Esophagus mucosa (tissue), 1 donor: ENCODE data around the gene CLEC16A. TPM values are rescaled to one million over a fixed set of nuclear protein-coding genes. Genes with fewer than 3 reads are reported as not detected.
"Not testable (repeated sequence)": the region's sequence is repeated elsewhere in the genome, so short reads cannot be mapped to it uniquely, and the experiment has no call there.

Experiments used
- ATAC-seq: fragments of 200-7000 bp; cut with Tn5 transposase; one replicate; pipeline ENCODE4 v1.9.1; 2020
- total RNA-seq: library from RNA; stranded (reverse); gene quantifications from one replicate; pipeline ENCODE4 v1.2.4, GENCODE V29; 2023
- donor health status: DM: yes; HTN: yes; CAD: no.

CLEC16A gene
- total RNA-seq, 1 donor from 2014 or later: 17.7 TPM

GRCh38 chr16:10923650-10924214 lies 20.6 kb upstream of the CLEC16A start:
- no peak for ATAC-seq

DNA sequence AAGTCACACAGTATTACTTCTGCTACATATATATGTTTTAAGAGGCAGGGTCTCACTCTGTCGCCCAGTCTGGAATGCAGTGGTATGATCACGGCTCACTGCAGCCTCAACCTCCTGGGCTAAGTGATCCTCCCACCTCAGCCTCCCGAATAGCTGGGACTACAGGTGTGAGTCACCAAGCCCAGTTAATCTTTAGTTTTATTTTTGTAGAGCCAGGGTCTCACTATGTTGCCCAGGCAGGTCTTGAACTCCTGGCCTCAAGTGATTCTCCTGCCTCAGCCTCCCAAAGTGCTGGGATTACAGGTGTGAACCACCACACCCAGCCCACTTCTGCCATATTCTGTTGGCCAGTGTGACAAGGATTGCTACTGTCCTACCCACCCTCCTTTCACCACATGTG lies 19.1 kb upstream of the CLEC16A start:
- ATAC-seq: not testable (repeated sequence)

- ATAC-seq: no peak
These were observed 18.3 kb upstream of the CLEC16A start for GRCh38 chr16:10926094-10926493.

DNA sequence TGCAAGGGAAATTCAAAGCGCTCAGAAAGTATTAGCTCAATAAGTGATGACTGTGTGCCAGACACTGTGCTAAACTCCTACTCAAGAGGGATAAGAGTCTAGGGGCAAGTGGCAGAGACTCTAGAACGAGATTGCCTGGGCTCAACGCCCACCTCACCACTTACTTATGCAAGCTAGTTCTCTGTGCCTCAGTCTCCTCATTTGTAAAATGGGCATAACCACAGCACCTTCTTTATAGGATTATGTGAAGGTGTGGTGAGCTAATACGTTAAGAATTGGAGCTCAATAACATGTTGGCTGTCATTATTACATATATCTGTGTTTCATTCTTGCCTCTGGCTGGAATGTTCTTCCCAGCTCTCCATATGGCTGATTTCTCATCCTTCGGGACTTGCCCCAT lies 17.5 kb upstream of the CLEC16A start:
- ATAC-seq: no peak

- no peak for ATAC-seq
These were observed 16.8 kb upstream of the CLEC16A start for GRCh38 chr16:10927497-10928112.

DNA sequence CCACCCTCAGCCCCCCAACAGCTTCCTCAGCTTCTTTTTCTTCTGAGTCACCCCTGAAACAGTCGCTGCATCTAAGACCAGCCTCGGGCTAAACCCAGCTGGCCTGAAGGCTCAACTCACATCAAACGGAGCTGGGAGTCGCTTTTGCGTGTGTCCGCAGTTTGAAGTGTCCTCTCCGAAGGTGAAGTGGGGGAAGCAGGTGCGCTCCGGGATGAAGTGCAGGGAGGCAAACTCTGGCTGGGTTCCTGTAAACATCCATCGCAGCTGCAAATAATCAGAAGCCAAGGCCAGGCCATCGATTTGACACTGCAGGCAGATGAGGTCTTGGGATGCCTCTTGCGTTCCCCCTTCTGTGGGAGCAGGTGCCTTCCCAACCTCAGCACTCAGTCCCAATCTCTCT lies 15.3 kb upstream of the CLEC16A start:
- not testable (repeated sequence) for ATAC-seq

DNA sequence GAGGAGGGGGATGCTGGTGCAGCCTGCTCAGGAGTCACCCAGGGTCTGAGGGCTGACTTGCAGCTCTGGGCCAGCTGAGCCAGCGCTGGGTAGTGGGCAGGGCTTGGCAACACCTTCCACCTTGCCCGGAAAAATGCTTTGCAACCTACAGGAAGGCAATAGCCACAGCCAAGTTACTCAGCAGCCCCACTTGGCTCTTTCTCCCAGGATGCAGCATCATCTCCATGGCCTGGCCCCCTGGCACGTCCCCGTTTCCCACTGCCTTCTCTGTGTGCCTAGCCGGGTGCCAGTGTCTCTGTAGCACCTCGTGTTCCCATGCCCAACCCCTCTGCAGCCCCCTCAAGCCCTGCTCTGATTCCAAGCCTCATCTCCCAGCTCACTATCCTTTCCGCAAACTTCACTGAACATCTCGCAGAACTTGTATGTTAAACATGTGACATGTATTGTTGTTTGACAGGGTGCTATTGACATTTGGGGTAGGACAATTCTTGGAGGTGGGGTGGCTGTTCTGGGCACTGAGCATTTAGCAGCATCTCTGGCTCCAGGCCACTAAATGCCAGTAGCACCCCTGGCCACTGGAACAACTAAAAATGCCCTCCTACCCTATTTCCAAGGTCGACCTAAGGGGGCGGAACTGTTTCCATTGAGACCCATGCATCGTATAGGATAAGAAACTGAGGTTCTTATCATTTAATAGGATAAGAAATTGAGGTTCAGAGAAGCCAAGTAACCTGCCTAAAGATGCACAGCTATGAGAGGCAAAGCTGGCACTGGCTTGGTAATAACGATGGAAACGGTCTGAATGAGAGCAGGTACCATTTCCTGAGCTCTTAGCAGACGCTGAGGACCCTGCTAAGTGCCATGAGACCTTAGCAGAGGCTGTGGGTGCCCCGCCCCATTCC lies 14.3 kb upstream of the CLEC16A start:
- peak; percentile 28 for ATAC-seq

DNA sequence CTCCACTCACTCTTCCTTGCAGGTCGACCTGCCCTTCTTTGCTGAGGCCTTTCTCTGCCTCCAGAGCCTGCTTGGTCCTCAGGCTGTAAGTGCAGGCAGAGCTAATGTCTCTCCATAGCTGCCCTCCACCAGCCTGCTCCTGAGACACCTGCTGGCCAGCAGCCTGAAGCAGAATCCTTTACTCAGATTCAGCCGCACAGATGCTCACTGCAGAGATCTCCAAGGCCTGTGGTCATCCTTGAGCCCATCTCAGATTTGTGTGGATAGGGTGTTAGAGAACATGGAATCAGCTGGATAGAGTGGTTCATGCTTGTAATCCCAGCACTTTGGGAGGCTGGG lies 13.6 kb upstream of the CLEC16A start:
- ATAC-seq: no peak

DNA sequence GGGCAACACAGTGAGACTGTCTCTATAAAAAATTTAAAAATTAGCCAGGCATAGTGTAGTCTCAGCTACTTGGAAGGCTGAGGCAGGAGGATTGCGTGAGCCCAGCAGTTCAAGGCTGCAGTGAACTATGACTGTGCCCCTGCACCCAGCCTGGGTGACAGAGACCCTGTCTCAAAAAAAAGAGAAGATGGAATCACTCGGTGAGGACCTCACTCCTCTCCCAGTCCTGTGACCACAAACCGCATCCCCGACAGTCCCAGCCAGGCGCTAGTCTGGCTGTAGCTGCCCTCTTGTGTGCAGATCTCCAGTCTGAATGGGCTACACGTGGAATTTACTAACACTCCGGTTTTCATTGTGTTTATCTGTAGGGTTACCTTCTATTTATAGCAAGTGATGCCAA lies 13.2 kb upstream of the CLEC16A start:
- no peak for ATAC-seq

- ATAC-seq: no peak
These were observed 12.3 kb upstream of the CLEC16A start for GRCh38 chr16:10931977-10932632.

DNA sequence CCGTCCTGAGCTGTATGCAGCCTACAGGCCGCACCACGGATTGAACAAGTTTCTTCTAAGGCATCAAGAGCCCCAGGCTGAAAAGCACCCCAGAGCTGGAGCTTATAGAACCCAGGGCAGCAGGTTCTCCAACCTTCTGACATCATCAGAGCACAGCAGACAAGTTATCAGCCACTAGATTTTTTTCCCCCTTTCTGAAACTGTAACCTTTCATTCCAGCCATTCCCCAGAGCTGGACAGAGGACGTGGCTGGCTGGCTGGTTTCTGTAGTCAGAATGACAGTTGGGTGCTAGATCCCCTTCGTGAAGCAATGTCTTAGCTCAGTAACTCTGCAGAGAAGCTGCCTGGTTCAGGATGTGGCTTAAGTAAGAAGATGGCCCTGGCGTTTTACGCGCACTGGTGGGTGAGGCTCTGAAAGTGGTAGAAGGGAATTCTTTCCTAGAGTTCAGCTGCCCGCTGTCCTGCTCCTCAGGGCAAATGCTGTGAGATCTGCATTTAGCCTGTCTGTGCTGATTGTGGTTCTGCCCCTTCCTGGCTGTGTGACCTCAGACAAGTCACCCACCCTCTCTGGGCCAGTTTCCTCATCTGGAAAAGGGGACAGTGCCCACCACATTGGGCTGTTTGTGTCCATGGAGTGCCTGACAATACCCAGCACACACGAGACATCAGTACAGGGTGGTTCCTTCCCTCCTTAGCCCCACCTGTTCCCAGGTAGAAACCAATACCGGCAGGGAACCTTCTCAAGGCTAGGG lies 11.2 kb upstream of the CLEC16A start:
- ATAC-seq: no peak

DNA sequence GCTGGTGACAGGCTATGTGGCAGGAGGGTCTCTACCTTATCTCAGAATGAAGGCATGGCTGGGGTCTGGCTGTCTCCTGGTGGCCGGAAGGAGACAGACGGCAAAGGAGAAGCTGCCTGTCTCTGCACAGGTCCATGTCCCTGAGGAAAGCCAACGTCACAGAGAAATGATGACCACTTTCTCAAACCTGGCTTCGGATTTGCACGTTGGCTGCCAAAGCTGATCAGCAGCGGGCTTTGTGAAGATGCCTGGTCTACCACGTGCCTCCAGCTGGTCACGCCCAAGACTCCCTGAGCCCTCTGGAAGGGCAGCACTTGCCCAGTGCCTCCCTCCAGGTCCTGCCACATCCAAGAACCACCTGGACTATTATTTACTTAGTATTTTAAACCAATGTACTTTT lies 10.5 kb upstream of the CLEC16A start:
- ATAC-seq: no peak

- no peak for ATAC-seq
These were observed 9.8 kb upstream of the CLEC16A start for GRCh38 chr16:10934325-10935107.

DNA sequence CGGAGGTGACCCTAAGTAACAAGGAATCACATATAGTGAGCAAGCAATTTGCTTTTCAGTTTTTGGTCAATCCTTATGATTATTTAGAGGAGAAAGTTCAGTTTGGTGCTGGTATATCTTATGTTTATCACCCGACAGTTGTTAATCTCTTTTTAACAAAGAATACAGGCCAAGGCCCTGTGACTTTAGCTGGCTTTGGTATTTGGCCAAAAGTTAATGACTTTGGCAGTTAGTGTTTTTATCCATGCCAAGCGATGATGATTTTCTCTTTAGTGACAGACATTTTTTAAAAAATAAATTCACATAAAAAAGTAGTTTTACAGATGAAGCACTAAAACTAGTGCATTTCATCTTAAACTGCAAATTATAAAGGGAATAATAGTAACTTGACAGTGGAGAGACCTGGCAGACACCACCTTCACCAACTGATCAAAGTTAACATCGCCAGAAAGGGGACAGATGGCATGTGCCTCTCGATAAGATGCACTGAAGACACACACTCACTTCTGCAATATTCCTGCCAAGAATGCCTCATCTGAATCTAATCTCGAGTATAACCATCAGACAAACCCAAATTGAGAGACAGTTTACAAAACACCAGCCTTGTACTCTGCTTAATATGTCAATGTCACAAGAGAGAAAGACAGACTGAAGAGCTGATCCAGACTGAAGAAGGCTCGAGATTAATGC lies 9.0 kb upstream of the CLEC16A start:
- ATAC-seq: no peak

DNA sequence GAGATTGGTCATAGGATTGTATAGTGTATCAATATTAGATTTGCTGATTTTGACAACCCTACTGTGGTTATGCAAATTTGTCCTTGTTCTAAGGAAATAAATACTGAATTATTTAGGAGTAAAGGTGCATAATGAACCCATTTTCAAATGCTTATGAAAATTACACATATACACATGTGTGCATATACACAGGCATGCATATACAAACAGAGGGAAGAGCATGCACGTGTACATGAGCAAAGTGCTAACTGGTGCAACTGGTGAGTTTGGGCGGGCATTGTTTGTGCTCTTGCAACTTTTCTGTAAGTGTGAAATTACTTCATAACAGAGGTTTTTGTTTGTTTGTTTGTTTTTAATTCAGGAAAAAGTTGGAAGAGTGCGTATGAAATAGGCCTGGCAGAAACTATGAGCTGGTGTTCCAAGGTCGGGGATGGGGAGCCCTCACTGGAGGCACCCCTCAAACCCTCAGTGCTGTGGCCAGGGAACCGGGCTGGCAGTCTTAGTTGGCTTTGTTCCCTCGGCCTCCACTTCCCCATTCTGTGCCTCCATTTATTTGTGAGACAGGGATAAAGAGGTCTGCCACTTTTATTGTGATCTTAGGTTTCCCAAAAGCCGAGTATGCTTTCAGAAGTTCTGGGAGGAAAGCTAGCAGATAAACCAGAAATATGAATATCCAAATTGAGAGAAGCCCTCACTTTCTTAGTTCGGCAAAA lies 7.9 kb upstream of the CLEC16A start:
- ATAC-seq: no peak

- ATAC-seq: no peak
These were observed 7.1 kb upstream of the CLEC16A start for GRCh38 chr16:10937068-10937859.

GRCh38 chr16:10938321-10938720 lies 6.0 kb upstream of the CLEC16A start:
- ATAC-seq: no peak

- no peak for ATAC-seq
These were observed 5.3 kb upstream of the CLEC16A start for GRCh38 chr16:10938796-10939648.
